Superior temporal gyrus (tissue), 1 donor: Measurements from ENCODE around the gene C16orf90.
"Not testable (repeated sequence)": the region's sequence is repeated elsewhere in the genome, so short reads cannot be mapped to it uniquely, and the experiment has no call there.

Experiments
- DNase-seq: peaks from one replicate; pipeline ENCODE4 v3.0.0-alpha.2; 2016; ENCODE audit errors: extremely low spot score

The C16orf90 gene

GRCh38 chr16:3484318-3485096 lies 10.8 kb downstream of the C16orf90 start:
- DNase-seq = no peak

GRCh38 chr16:3482659-3483241 lies 12.5 kb downstream of the C16orf90 start:
- DNase-seq = no peak

- DNase-seq = no peak
These were observed 13.3 kb downstream of the C16orf90 start for GRCh38 chr16:3481696-3482658.

GRCh38 chr16:3480901-3481695 lies 14.2 kb downstream of the C16orf90 start:
- no peak for DNase-seq

DNA sequence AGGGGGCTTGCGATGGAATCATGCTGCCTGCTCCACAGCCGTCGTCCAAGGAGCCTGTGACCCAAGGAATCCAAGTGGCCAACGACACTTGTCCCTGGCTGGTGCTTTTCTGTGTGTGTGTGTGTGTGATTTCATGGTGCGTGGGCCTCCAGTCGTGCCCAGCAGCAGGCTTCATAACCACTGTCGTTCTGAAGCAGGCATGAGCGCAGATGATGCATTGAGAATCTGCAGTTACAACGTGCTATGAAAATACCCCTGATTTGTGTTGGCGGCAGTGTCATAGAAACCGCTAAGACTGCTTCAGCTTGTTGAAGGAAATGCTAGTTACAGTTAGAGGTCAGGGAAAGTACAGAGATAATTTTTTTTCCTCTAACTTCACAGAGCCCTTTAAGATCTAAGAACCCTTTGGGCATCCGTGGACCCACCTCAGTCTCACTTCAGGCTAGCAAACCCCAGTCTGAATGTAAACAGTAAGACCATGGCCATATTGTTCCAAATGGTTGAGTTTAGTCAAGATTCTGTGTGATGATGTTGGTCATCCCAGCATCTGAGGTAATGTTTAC lies 15.6 kb downstream of the C16orf90 start:
- no peak for DNase-seq

DNA sequence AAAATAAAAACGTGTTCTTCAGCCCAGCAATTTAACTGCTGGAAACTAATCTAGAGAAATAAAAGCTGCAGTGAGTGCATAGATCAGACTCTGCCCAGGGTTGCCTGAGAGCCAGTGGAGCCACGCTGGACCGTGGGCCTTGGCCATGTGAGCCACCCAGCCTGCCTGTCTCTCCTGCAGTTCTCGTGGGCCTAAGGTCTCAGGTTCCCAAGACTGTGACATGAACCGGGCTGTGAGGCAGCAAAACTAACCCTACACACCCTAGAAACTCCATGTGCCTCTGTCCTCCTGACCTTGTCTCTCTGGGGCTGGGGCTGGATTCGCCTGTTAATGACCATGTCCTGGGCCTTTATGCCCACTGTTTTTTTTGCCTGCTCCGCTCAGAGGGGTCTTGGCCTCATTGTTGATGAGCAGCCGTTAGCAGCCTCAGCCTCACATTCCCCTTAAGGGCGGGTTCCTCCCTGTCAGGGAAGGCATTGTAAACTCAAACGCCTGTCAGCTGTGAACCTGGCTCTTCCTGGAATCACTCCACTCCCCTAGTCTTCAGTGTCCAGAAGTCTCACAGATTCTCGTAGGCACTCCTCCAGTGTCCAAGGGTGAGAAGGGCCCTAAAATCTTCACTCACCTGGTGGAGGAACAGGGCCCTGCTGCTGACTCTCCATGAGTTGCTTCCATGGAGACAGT lies 16.9 kb downstream of the C16orf90 start:
- DNase-seq = no peak

- no peak for DNase-seq
These were observed 18.9 kb downstream of the C16orf90 start for GRCh38 chr16:3476409-3476808.

GRCh38 chr16:3475604-3476375 lies 19.5 kb downstream of the C16orf90 start:
- no peak for DNase-seq

GRCh38 chr16:3474870-3475269 lies 20.4 kb downstream of the C16orf90 start:
- not testable (repeated sequence) for DNase-seq

DNA sequence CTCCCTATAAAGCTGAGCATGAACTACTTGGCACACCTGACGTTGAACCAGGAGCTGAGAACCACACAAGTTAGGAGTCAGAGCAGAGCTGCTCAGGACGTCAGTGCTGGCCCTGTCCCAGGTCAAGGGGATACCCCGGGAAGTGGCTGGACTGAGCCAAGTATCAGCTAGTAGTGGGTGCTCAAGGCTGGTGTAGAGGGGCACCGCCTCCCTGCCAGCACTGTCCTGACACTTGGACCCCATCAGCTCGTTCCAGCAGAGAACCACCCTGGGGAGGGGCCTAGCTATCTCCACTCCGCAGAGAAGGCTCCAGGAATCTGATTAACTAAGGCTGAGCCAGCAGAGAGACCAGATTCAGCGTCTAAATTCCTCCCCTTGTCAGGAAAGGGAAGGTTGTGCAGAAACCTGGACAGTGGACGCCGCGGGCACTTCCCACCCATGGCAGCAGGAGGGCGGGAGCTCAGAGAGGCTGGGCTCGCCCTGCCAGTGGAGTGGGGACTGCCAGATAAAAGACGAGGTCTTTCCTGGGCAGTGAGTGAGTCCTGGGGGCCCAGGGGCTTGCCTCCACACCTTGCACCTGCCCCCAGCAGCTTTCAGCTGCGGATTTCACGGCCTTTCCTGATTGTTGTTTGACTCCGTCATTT lies 21.0 kb downstream of the C16orf90 start:
- no peak for DNase-seq

DNA sequence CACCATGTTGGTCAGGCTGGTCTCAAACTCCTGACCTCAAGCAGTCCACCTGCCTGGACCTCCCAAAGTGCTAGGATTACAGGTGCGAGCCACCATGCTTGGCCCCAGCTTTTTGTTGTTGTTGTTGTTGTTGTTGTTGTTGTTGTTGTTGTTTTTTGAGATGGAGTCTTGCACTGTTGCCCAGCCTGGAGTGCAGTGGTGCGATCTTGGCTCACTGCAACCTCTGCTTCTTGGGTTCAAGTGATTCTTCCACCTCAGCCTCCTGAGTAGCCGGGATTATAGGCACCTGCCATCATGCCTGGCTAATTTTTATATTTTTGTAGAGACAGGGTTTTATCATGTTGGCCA lies 21.7 kb downstream of the C16orf90 start:
- DNase-seq = not testable (repeated sequence)

DNA sequence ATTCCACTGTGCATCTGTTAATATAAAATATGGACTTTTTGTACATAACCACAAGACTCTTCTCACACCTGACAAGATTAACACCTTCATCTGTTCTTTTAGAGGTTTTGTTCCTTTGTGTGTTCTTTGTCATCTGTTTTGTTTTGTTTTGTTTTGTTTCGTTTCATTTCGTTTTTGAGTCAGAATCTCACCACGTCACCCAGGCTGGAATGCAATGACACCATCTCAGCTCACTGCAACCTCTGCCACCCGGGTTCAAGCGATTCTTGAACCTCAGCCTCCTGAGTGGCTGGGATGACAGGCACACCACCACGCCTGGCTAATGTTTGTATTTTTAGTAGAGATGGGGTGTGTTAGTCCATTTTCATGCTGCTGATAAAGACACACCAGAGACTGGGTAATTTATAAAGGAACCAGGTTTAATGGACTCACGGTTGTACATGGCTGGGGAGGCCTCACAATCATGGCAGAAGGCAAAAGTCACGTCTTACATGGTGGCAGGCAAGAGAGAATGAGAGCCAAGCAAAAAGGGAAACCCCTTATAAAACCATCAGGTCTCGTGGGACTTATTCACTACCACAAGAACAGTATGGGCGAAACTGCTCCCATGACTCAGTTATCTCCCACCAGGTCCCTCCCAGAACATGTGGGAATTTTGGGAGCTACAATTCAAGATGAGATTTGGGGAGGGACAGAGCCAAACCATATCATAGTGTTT lies 22.3 kb downstream of the C16orf90 start:
- DNase-seq = no peak

GRCh38 chr16:3471518-3472176 lies 23.6 kb downstream of the C16orf90 start:
- DNase-seq = no peak

- no peak for DNase-seq
These were observed 24.6 kb downstream of the C16orf90 start for GRCh38 chr16:3470723-3471122.

DNA sequence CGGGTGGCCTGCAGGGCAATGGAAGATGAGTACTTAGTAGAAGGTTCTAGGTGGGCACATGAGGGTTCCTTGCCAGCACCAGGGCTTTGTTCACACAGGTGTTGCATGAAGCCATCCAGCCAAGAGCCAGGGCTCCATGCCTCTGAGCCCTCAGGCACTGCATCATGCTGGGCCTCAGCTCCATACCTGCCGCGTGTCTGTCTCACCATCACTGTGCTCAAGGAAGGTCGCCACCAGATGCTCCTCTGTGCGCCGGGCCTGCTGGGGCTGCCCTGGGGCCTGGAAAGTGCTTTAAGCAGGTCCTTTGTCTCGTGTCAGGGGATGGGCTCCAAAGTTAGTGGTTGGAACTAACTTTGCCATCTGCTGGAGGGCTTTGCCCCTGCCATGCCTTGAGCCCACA lies 25.6 kb downstream of the C16orf90 start:
- DNase-seq = no peak

DNA sequence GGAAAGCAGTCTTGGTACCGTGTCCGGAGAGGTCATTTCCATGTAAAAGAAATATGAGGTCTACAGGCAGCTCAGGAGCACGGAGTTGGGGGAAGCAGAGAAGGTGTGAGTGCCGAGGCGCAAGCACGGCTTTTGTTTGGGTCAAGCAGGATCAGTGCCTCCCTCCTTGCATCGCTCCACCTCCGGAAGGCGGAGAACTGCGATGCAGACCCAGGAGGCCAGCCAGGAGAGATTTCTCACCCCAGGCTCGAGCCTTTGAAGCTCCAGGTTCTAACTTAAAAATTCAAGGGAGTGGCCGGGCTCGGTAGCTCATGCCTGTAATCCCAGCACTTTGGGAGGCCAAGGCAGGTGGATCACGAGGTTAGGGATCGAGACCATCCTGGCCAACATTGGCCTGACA lies 26.8 kb downstream of the C16orf90 start:
- DNase-seq = no peak

DNA sequence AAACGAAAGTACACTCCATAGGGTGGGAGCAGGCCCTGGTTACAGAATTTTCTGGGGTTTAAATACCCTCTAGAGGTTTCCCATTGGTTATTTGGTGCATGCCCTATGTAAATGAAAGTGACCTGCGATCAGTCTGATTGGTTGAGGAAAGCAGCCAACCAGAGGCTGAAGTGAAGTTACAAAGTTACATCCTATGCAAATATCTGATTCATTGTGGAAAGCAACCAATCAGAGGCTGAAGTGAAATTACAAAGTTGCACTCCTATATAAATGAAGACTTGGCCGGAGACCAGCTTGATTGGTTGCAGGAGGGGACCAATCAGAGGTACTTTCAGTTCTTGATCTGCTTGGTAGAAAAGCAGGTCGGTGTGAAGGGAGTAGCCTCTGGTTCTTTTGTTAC lies 27.4 kb downstream of the C16orf90 start:
- DNase-seq = no peak

- no peak for DNase-seq
These were observed 28.1 kb downstream of the C16orf90 start for GRCh38 chr16:3467182-3467581.
